ENCODE data around the gene CTDSPL.

GRCh38 chr3:37943631-37944314 lies 82.1 kb downstream of the CTDSPL start:
- TF ChIP-seq CTCF (IDR thresholded peaks at IDR 0.05 in 2 of 3, conservative IDR thresholded peaks at IDR 0.05 in 1 of 3; ENCODE audit: control insufficient read depth in 2 of 3, extremely low read depth in 1 of 3, insufficient read depth in 1 of 3, low read depth in 3 of 3, low read length in 3 of 3): no peak
- no peak for TF ChIP-seq CEBPB (IDR thresholded peaks at IDR 0.05; ENCODE audit: borderline replicate concordance in 1 of 2, low read depth in 2 of 2, low read length in 2 of 2)
- TF ChIP-seq YY1 (IDR thresholded peaks at IDR 0.05; ENCODE audit: low read depth, low read length): no peak
- no peak for TF ChIP-seq BRCA1 (IDR thresholded peaks at IDR 0.05; ENCODE audit: low read depth, low read length)
- no peak for TF ChIP-seq SPI1 (IDR thresholded peaks at IDR 0.05; ENCODE audit: borderline replicate concordance, insufficient read depth, low read depth, low read length)
- TF ChIP-seq MTA3 (IDR thresholded peaks at IDR 0.05; ENCODE audit: borderline replicate concordance, low read length): no peak
- no peak for TF ChIP-seq GABPA (IDR thresholded peaks at IDR 0.05; ENCODE audit: low read depth)
- TF ChIP-seq RELA (IDR thresholded peaks at IDR 0.05; ENCODE audit: borderline replicate concordance, partially characterized antibody): no peak
- no peak for TF ChIP-seq SMC3 (IDR thresholded peaks at IDR 0.05; ENCODE audit: borderline replicate concordance, low read length)
- TF ChIP-seq, protein P1, sequence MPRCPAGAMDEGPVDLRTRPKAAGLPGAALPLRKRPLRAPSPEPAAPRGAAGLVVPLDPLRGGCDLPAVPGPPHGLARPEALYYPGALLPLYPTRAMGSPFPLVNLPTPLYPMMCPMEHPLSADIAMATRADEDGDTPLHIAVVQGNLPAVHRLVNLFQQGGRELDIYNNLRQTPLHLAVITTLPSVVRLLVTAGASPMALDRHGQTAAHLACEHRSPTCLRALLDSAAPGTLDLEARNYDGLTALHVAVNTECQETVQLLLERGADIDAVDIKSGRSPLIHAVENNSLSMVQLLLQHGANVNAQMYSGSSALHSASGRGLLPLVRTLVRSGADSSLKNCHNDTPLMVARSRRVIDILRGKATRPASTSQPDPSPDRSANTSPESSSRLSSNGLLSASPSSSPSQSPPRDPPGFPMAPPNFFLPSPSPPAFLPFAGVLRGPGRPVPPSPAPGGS (IDR thresholded peaks at IDR 0.05; ENCODE audit: borderline replicate concordance, insufficient read depth, low read depth, low read length, poor library complexity, severe bottlenecking): no peak
- no peak for TF ChIP-seq PML (IDR thresholded peaks at IDR 0.05; ENCODE audit: low read length)
- no peak for TF ChIP-seq MEF2B (IDR thresholded peaks at IDR 0.05; ENCODE audit: partially characterized antibody, poor library complexity, severe bottlenecking)
- TF ChIP-seq, protein P2, sequence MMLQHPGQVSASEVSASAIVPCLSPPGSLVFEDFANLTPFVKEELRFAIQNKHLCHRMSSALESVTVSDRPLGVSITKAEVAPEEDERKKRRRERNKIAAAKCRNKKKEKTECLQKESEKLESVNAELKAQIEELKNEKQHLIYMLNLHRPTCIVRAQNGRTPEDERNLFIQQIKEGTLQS (IDR thresholded peaks at IDR 0.05; ENCODE audit: borderline replicate concordance, extremely low read depth, low read depth, low read length): no peak
- no peak for TF ChIP-seq POLR2A (IDR thresholded peaks at IDR 0.05; ENCODE audit: low read depth, low read length)

All from GM12878 (cell line).